ENCODE results near the gene APLP2.

DNA sequence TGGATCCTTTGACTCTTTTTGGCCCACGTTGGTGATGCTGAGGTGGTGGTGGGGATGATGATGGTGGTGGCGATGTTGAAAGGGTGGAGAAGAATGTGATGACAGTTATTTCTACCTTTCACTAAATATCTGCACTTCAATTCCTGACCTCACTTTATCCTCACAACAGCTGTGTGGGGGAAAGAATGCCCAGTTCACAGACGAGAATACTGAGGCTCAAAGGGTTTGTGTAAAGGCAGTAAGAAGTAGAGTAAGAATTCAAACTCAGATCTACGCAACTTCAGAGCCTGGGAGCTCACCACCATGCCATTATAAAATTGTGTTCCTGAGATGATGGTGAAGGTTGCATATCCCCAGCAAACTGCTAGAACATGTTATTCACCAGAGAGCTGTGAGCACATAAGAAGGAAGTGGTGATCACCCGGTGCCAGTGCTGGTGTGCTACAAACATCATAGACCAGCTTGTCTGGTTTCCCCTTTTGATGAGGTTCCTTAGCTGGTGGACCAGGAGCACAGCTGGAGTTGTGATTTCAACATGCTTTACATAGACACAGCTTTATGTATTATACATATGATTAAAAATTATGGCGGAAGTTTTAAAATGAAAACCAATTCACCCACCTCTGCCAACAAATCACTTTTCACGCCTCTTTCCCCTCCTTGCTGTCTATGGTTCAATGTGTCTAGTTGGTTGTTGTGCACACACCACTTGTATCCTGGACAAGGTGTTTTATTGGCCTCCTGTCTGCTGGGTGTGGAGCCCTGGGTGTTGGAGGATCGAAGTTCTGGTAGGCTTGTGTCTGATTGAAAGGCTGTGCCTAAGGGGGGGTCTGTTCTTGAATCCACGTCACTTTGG, 96.1 kb downstream of the APLP2 start:
- TF ChIP-seq, protein P1, sequence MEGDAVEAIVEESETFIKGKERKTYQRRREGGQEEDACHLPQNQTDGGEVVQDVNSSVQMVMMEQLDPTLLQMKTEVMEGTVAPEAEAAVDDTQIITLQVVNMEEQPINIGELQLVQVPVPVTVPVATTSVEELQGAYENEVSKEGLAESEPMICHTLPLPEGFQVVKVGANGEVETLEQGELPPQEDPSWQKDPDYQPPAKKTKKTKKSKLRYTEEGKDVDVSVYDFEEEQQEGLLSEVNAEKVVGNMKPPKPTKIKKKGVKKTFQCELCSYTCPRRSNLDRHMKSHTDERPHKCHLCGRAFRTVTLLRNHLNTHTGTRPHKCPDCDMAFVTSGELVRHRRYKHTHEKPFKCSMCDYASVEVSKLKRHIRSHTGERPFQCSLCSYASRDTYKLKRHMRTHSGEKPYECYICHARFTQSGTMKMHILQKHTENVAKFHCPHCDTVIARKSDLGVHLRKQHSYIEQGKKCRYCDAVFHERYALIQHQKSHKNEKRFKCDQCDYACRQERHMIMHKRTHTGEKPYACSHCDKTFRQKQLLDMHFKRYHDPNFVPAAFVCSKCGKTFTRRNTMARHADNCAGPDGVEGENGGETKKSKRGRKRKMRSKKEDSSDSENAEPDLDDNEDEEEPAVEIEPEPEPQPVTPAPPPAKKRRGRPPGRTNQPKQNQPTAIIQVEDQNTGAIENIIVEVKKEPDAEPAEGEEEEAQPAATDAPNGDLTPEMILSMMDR (conservative IDR thresholded peaks at IDR 0.05; ENCODE audit: low read depth, low read length) = no peak
- no peak for TF ChIP-seq EZH2 (IDR thresholded peaks at IDR 0.05; ENCODE audit: low read length, unreplicated experiment)
- no peak for TF ChIP-seq EZH2phosphoT487 (IDR thresholded peaks at IDR 0.05; ENCODE audit: borderline replicate concordance, low read length)
